Activated T-helper 1 cell treated with anti-CD3 and anti-CD28 coated beads, Interleukin-12 subunit alpha, Interleukin-12 subunit beta, Interleukin-2, Interleukin-4 antibody, amounts not matched to agents 30 ng/mL and 10 ng/mL and 1 ng/mL, durations not matched to agents 14 hours and 24 hours and 36 hours (primary cell): Measurements from ENCODE around the gene SHROOM2. TPM values are rescaled to one million over a fixed set of nuclear protein-coding genes. Genes with fewer than 3 reads are reported as not detected.
"Not testable (repeated sequence)": the region's sequence is repeated elsewhere in the genome, so short reads cannot be mapped to it uniquely, and the experiment has no call there.

Experiments used
- DNase-seq: peaks from one replicate; pipeline ENCODE4 v3.0.0; 2021; ENCODE audit warnings: low spot score
- H3K27ac Mint-ChIP-seq: one replicate; pipeline ENCODE4 v1.8.0; 2021; ENCODE audit warnings: mild to moderate bottlenecking, mixed read lengths
- H3K27me3 Mint-ChIP-seq: one replicate; pipeline ENCODE4 v1.8.0; 2022; ENCODE audit warnings: mild to moderate bottlenecking, moderate library complexity, mixed read lengths; ENCODE audit not compliant: insufficient read depth
- H3K36me3 Mint-ChIP-seq: one replicate; pipeline ENCODE4 v1.8.0; 2021; ENCODE audit warnings: low read depth, mixed read lengths
- H3K4me1 Mint-ChIP-seq: one replicate; pipeline ENCODE4 v1.8.0; 2021; ENCODE audit warnings: low read depth, mixed read lengths
- H3K4me3 Mint-ChIP-seq: one replicate; pipeline ENCODE4 v1.8.0; 2021; ENCODE audit warnings: mild to moderate bottlenecking, moderate library complexity, mixed read lengths
- H3K9me3 Mint-ChIP-seq: one replicate; pipeline ENCODE4 v1.8.0; 2021; ENCODE audit warnings: mixed read lengths
- intact Hi-C: fragments of 100-400 bp; cut with micrococcal nuclease; formaldehyde crosslinking; loops from one replicate; pipeline ENCODE4 v1.15.1; 2024
- total RNA-seq: library from RNA; stranded (reverse); gene quantifications from 2 replicates; pipeline ENCODE4 v1.2.3, GENCODE V29; 2022

SHROOM2 gene
- total RNA-seq, 1 donor from 2014 or later = not detected

DNA sequence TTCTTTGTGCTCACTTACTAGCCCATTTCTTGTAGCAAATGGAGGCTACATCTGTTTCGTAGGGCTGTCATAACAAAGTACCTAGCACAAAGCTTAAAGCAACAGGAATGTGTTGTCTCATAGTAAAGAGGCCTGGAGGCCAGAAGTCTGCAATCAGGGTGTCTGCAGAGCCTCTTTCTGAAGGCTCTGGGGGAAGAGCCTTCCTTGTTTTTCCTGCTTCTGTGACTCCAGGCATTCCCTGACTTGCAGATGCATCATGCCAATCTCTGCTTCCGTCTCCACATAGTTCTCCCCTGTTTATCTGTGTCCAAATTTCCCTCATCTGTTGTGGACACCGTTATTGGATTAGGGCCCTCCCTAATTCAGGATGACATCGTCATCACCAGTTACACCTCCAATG is 67.1 kb downstream of the SHROOM2 start:
- Mint-ChIP-seq H3K4me3 (no peak overlapping the region), H3K27ac (no peak overlapping the region), H3K36me3 (no peaks in the 10 kb centered on the region), H3K27me3 (no peaks in the 10 kb centered on the region), H3K4me1 (no peaks in the 10 kb centered on the region), H3K9me3 (no peaks in the 10 kb centered on the region)
- intact Hi-C loops = no loop called here
- no peak for DNase-seq

DNA sequence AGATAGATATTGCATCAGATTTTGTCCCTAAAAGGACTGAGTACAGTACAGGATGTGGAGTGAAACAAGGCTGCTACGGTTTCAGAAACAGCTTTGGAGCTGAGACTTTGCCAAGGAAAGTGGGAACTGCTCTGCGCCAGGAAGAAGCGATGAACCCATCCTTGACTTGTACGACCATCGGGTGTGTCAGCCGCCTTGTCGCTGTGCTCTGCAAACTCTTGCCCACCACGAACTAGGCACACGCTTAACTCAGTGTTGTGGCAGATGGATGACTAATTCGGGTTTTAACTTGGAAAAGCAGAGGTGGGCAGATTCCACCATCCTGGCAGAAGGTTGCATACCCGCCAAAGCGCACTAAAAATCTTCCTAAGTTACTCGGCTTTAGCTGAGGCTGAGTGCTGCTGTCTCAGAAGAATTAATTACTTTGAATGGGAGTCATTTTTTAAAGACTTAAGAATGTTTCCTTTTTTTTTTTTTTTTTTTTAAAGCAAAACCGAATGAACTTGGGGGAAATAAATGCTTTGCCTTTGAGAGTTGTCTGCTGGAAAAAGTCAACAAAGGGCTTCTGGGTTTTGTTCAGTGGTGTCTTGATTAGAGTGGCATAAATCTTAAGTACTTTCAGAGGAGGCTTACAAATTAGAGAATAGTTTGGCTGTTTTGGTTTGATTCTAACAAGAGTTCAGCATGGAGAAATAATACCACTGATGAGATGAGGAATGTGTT is 69.5 kb downstream of the SHROOM2 start:
- peaks cover 7% of the 10 kb centered on the region for H3K27me3 Mint-ChIP-seq
- no peak overlapping the region for H3K27ac Mint-ChIP-seq
- H3K9me3 Mint-ChIP-seq = no peaks in the 10 kb centered on the region
- no peaks in the 10 kb centered on the region for H3K4me1 Mint-ChIP-seq
- no peak overlapping the region for H3K4me3 Mint-ChIP-seq
- no peak for DNase-seq
- H3K36me3 Mint-ChIP-seq = no peaks in the 10 kb centered on the region
- intact Hi-C loops = no loop called here

DNA sequence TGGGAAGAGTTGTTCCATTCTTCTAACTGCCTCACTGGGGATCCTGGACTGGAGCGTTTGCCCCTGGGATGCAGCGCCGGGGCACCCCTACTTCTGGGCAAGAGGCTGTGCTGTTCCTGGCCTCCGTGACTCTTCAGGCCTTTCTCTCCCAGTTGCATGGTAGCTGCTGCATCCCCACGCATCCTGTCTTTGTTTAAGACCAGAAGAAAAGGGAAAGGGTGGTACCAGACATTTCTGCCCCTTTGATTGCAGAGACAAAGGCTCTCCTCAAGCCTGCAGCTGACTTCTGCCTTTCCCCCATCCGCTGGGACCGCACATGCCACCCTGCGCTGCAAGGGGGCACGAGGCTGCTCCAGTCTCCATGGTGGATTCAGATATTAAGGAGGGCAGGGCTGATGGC is 70.4 kb downstream of the SHROOM2 start:
- H3K27ac Mint-ChIP-seq = no peak overlapping the region
- intact Hi-C loops = no loop called here
- no peaks in the 10 kb centered on the region for H3K9me3 Mint-ChIP-seq
- H3K27me3 Mint-ChIP-seq = peaks cover 7% of the 10 kb centered on the region
- no peak overlapping the region for H3K4me3 Mint-ChIP-seq
- DNase-seq = no peak
- H3K4me1 Mint-ChIP-seq = no peaks in the 10 kb centered on the region
- H3K36me3 Mint-ChIP-seq = no peaks in the 10 kb centered on the region

DNA sequence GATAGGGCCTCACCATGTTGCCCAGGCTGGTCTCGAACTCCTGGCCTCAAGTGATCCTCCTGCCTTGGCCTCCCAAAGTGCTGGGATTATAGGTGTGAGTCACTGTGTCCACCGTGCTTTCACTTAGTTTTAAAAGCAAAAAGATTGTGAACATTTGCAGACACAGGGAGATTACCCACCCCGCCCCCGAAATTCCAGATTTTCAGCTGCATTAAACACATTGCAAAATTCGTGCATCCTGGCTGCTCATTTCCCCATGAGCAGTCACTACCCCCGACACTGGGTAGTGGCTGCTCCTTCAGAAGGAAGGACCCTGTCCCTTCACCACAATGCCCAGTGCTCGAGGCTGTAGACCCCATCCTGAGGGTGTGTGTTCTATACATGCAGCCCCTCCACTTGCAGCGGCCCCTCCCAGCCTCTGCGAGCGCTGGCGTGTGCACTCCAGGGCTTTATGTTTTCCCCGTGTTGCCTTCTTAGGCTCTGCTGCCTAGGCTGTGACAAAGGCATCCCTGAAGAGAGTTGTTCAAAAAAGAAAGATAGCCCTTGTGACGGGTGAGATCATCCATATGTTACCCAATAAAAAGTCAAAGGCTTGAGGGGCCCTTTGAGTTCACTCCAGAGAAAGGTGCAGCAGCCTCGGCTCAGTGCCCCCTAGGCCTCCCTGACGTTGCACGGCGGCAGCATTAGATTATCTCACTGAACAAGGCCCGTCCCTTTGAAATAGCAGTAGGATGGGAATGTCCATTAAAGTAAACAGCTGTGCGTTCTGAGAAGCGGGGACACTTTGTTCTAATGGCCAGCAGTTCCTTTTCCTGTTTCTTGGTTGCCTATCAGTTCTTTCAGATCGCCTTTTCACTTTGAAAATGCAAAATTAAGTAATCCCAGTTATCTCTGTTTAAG is 71.6 kb downstream of the SHROOM2 start:
- H3K36me3 Mint-ChIP-seq = no peaks in the 10 kb centered on the region
- no peaks in the 10 kb centered on the region for H3K9me3 Mint-ChIP-seq
- H3K4me3 Mint-ChIP-seq = no peak overlapping the region
- DNase-seq = no peak
- H3K27ac Mint-ChIP-seq = no peak overlapping the region
- no peaks in the 10 kb centered on the region for H3K4me1 Mint-ChIP-seq
- H3K27me3 Mint-ChIP-seq = peaks cover 7% of the 10 kb centered on the region
- intact Hi-C loops = no loop called here

DNA sequence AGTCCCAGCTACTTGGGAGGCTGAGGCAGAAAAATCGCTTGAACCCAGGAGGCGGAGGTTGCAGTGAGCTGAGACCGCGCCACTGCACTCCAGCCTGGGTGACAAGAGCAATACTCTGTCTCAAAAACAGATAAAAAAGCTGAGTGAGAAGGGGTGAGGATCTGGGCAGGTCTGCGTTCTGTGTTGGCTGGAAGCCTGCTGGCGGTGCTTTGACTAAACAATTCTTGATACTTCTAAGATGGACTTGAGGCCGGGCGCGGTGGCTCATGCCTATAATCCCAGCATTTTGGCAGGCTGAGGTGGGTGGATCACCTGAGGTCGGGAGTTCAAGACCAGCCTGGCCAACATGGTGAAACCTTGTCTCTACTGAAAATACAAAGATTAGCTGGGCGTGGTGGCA is 72.5 kb downstream of the SHROOM2 start:
- DNase-seq, H3K4me3 Mint-ChIP-seq, H3K27me3 Mint-ChIP-seq, H3K36me3 Mint-ChIP-seq, H3K9me3 Mint-ChIP-seq, H3K4me1 Mint-ChIP-seq, H3K27ac Mint-ChIP-seq, intact Hi-C loops: not testable (repeated sequence)

DNA sequence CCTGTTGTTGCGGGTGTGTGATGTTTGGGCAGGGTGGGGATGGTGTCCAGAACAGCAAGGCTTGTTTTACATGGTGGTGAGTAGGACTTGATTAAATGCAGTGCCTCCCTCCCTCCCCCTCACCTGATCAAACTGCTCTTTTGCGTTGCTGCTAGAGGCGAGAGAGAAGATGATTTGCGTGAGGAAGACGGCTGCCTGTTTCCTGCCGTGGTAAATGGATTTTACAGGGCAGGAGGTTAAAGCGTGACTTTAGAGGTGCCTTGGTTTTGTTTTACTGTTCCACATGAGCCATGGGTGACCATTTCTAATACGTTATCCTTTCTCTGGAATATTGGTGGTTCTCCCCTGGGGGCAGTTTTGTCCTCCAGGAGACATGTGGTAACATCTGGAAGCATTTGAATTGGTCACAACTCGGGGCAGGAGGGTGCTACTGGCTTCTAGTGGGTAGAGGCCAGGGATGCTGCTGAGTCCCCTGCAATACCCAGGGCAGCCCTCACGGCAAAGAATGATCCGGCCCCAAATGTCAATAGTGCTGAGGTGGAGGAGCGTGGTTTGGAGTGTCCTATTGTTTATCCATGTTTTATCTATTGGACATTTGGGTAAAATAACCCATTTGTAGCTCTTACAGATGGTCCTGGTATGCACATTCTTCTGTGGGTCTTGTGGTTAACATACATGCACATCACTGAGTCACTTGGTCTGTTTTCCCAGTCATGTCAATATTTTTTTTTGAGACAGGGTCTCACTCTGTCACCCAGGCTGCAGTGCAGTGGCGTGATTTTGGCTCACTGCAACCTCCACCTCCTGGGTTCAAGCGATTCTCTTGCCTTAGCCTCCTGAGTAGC is 73.7 kb downstream of the SHROOM2 start:
- DNase-seq = no peak
- intact Hi-C loops = no loop called here
- H3K27ac Mint-ChIP-seq = no peak overlapping the region
- H3K27me3 Mint-ChIP-seq = peaks cover 7% of the 10 kb centered on the region
- no peaks in the 10 kb centered on the region for H3K36me3 Mint-ChIP-seq
- H3K4me1 Mint-ChIP-seq = no peaks in the 10 kb centered on the region
- H3K9me3 Mint-ChIP-seq = no peaks in the 10 kb centered on the region
- H3K4me3 Mint-ChIP-seq = no peak overlapping the region

DNA sequence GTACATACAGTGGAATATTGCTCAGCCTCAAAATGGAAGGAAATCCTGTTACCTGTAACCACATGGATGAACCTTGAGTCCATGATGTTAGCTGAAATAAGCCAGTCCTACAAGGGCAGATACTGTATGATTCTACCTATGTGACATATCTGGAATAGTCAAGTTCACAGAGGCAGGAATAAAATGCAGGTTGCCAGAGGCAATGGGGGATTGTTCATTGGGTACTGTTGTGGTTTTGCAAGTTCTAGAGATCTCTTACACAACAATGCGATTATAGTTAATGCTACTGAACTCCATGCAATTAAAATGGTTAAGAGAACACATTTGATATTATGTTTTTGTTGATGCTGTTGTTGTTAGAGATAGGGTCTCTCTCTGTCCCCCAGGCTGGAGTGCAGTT is 74.6 kb downstream of the SHROOM2 start:
- Mint-ChIP-seq H3K9me3 (no peaks in the 10 kb centered on the region), H3K27me3 (peaks cover 7% of the 10 kb centered on the region), H3K36me3 (no peaks in the 10 kb centered on the region), H3K4me3 (no peak overlapping the region), H3K27ac (no peak overlapping the region), H3K4me1 (no peaks in the 10 kb centered on the region)
- no peak for DNase-seq
- intact Hi-C loops = no loop called here

DNA sequence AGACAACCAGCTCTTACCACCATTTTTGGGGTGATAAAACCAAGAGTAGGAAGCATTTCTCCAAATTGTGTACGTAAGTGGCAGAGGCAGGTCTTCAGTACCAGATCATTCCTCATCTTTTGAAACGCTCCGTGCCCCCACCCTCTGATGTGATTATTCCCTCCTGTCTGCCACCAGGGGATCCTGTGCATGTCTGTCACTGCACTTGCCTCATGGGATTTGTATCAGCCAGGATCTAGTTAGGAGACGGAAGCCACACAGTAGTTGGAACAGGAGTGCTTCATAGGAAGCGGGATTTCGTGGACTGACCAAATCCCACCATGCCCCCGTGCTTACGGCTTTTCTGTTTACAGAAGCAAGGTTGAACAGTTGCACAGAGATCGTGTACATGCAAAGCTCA is 75.5 kb downstream of the SHROOM2 start:
- Mint-ChIP-seq H3K36me3 (no peaks in the 10 kb centered on the region), H3K9me3 (no peaks in the 10 kb centered on the region), H3K27ac (no peak overlapping the region), H3K27me3 (peaks cover 11% of the 10 kb centered on the region), H3K4me3 (no peak overlapping the region), H3K4me1 (no peaks in the 10 kb centered on the region)
- intact Hi-C loops = no loop called here
- no peak for DNase-seq

DNA sequence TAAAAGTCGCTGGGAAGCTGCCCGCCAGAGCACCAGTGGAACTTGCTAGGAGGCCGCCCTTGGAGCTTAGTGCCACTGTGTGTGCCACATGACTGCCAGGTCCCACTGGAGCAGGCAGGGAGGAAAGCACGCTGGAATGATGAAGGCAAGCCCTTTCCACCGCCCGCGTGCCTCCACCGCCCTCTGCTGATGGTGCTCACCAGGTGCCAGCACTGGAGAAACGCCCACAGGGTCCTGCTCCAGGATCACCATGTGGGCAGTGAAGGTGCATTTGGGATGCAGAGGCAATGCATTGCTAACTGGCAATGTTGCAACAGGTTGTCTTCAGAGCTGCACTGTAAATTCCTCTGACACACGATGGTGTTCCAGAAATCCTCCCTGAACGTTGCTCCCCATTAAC is 76.3 kb downstream of the SHROOM2 start:
- no peak for DNase-seq
- Mint-ChIP-seq H3K9me3 (no peaks in the 10 kb centered on the region), H3K27me3 (peaks cover 18% of the 10 kb centered on the region), H3K36me3 (no peaks in the 10 kb centered on the region), H3K4me3 (no peak overlapping the region), H3K27ac (no peak overlapping the region), H3K4me1 (no peaks in the 10 kb centered on the region)
- intact Hi-C loops = no loop called here

DNA sequence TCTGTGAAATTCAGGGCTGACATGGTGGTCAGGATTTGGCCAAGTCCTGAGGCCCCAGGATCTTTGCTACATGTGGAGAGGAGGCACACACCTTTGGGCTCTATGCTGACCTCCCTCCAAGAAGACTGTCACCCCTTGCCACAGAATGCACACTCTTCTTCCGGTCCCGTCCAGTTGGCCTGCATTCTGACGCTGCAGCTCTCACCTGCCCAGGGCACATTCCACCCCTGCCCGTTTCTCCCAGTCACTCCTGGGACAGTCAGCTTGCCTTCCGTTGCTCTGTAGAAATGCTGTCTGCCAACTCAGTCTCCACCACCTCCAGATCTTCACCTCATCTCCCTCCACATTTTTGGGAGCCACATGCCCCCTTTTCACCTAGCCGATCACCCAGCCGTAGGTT is 76.7 kb downstream of the SHROOM2 start:
- Mint-ChIP-seq H3K9me3 (no peaks in the 10 kb centered on the region), H3K36me3 (no peaks in the 10 kb centered on the region), H3K27me3 (peaks cover 22% of the 10 kb centered on the region), H3K4me1 (no peaks in the 10 kb centered on the region), H3K4me3 (no peak overlapping the region), H3K27ac (no peak overlapping the region)
- intact Hi-C loops = no loop called here
- DNase-seq = no peak

DNA sequence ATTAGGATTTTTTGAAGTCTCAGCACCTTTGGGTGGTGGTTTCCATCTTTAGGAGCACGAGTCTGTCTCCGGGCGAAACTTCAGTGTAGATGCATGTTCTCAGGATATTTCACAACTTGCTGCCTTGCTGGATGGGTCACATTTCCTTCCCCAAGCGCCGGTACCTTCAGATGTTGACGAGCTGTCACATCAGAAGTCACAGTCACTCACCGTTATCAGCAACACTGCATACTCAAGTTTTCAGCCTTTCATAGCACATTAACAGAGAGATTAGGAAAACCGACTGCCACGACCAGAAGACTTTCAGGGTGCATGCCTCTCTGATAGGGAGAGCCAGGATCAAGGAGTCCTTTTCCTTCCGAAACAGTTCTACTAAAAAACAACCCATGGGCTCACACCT is 77.8 kb downstream of the SHROOM2 start:
- H3K36me3 Mint-ChIP-seq = no peaks in the 10 kb centered on the region

DNA sequence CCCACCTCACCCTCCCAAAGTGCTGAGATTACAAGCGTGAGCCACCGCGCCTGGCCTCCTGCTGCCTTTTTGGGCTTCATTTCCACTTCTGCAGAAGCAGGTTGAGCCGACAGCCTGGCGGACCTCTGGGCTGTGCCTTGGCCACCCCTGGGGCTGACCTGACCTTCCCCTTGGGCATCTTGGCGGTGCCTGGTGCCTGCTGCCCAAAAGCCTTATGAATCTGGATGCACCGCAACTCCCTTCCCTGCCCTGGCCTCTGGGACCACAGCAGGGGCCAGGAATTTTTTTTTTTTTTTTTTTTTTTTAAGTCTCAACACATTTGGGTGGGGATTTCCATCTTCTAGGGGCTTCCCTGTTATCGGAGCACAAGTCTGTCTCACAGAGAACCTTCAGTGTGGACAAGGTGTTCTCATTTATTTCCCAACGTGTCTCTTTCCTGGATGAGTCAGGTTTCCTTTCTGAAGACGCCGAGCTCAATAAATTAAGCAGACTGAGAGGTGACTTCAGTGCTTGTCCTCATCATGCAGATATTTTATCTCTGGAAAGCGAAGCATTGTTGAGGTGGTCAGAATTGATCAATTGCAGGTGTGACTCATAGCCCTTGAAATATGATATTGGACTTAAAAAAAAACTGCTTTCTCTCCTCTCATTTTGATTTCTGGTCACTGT is 79.7 kb downstream of the SHROOM2 start:
- H3K27ac Mint-ChIP-seq = no peak overlapping the region
- no peak overlapping the region for H3K4me3 Mint-ChIP-seq
- DNase-seq = no peak
- intact Hi-C loops = no loop called here
- H3K27me3 Mint-ChIP-seq = peaks cover 18% of the 10 kb centered on the region
- no peaks in the 10 kb centered on the region for H3K36me3 Mint-ChIP-seq
- H3K4me1 Mint-ChIP-seq = no peaks in the 10 kb centered on the region
- H3K9me3 Mint-ChIP-seq = no peaks in the 10 kb centered on the region

More for the DNA sequence above, 77.8 kb downstream of the SHROOM2 start:
- Mint-ChIP-seq H3K4me3 (no peak overlapping the region), H3K4me1 (no peaks in the 10 kb centered on the region), H3K27ac (no peak overlapping the region), H3K27me3 (peaks cover 22% of the 10 kb centered on the region), H3K9me3 (no peaks in the 10 kb centered on the region)
- DNase-seq = no peak
- intact Hi-C loops = no loop called here
